NCI-H1694 treated with DMSO at 0.1 percent for 48 hours (cell line): ENCODE measurements around the gene EID2.
A peak's percentile ranks its signal among the peaks of the same experiment; 100 is the strongest.

ENCODE experiments used
- DNase-seq: peaks from one replicate; lab custom pipeline; 2025; lab: John Stamatoyannopoulos, UW

EID2 gene

DNA sequence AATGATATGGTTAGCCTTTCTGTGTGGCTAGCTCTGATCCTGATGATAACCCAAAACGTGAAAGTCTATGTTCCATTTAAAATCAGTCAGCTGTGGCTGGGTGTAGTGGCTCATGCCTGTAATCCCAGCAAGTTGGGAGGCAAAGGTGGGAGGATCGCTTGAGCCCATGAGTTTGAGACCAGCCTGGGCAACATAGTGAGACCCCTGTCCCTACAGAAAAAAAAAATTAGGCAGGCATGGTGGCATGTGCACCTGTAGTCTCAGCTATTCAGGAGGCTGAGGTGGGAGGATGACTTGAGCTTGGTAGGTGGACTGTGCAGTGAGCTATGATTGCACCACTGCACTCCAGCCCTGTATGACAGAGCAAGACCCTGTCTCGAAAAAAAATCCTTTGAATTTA is 6.2 kb downstream of the EID2 start:
- no peak for DNase-seq

DNA sequence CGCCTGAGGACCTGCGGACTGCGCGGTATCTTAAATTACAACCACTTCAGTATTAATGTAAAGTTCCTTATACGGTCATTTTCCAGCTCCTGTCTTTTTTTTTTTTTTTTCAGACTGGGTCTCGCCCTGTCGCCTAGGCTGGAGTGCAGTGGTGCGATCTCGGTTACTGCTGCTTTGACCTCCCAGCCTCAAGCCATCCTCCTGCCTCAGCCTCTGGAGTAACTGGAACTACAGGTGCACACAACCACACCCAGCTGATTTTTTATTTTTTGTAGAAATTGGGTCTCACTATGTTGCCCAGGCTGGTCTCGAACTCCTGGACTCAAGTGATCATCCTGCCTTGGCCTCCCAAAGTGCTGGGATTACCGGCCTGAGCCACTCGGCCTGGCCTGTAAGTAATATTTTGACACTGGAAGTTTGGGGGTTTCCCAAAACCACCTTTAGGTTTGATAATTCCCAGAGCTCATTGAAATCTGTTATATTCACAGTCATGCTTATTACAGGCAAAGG is 6.9 kb downstream of the EID2 start:
- no peak for DNase-seq

DNA sequence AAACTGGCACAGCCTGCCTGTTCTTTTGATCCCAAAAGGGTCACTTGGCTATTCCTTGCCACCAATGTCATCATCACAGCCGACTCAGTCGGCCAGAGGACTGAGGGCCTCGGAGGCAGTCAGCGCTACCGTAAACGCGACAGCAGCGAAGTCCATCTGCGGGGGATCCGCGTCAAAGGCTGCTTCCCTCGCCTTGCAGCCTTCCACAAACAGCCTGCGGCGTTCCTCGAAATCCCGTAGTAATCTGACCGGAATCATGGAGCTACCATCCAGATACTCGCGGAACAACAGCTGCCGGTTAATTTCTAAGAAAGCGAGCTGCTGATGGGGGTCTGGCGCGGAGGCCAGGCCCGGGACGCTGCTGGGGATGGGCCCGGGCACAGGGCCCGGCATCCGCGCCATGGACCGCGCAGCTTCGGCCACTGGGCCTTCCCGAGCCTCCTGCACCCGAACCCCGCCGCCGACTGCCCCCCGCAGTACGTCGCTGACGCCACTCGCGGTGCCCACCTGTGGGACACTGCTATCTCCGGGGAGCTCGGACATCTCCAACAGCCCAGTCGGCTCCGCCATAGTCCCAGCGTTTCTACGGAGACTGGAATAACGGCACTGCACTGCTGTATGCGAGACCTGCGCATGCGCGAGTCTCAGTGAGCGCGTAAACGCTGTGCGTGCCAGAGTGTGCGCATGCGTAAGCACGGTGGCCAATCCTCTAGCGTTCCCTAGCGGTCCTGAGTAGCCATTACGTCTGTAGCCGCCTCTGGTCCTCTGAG is 7.5 kb downstream of the EID2 start, which contains the start of gene EID2B:
Gene EID2B, minus strand, starts transcription at position 620 of the 770 bp plus-strand sequence. Its CDS starts 50 bp downstream, at position 570.
- peak; percentile 97 for DNase-seq

DNA sequence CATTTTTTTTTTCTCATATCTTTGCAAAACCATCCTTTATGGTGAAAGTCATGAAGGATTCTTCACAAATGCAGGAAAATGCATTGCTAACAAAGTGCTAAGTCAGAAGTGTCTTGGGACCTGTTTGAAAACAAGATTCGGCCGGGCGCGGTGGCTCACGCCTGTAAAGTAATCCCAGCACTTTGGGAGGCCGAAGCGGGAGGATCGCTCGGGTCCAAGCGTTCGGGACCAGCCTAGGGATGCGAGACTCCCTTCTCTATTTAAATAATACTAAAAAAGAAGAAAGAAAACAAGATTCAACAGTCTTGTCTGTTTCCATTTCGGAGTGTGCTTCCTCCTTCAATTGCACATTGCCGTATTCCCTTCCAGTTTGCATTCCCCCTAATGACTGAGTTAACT is 8.1 kb downstream of the EID2 start:
- no peak for DNase-seq

DNA sequence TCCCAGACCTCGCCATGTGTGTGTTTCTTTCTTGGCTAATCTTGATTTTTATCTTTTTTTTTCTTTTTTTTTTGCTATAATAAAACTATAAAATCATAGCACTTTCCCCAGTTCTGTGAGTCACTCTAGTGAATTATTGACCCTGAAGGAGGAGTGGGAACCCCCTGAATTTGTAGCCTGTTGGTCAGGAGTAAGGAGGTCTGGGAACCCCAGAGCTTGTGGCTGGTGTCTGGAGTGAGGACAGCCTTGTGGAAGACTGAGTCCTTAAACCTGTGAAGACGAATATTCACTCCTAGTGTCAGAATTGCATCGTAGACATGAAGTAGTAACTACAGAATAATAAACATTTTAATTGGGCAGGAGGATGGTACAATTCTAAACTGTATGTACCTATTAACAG is 14.8 kb downstream of the EID2 start:
- DNase-seq, result no peak

DNA sequence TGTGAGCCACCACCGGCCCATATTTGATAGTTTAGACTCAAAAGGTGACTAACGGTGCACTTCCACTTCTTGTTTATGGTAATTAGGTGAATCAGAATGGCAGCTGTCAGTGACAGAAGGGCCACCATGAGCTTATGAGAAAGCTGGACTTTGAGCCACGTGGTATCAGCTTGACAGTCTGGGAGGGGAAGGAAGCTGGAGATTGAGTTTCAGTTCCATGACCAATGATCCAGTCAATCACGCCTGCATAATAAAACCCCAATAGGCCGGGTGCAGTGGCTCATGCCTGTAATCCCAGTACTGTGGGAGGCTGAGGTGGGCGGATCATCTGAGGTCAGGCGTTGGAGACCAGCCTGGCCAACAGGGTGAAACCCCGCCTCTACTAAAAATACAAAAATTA is 15.5 kb downstream of the EID2 start:
- no peak for DNase-seq

DNA sequence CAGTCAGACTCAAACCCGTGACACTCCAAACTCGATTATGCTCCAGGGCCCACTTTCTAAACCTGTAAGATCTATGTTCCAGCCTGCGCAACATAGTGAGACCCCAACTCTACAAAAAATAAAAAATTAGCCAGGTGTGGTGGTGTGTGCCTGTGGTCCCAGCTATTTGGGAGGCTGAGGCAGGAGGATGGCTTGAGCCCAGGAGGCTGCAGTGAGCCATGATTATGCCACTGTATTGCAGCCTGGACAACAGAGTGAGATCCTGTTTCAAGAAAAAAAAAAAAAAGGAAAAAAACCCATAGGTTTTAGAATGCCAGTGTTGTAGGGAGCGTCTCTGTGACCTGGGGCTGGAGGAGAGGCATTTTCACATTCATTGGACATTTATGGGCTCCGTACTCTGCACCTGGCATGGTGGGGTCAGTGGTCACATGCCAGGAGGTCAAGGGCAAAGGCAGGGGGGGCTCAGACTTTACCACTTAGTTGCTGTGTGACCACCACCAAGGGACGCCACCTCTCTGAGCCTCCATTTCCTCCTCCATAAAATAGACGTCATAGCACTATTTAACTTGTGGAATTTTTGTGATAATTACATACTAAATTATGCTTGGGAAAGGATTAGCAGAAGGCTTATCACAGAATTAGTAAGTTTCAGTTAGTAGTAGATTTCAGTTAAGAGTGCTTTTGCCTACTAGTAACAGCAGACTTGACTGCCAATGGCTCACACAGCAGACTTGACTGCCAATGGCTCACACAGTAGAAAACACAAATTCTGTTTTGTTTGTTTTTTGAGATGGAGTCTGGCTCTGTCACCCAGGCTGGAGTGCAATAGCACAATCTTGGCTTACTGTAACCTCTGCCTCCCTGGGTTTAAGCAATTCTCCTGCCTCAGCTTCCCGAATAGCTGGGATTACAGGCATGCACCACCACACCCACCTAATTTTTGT is 19.1 kb downstream of the EID2 start:
- DNase-seq, result no peak

DNA sequence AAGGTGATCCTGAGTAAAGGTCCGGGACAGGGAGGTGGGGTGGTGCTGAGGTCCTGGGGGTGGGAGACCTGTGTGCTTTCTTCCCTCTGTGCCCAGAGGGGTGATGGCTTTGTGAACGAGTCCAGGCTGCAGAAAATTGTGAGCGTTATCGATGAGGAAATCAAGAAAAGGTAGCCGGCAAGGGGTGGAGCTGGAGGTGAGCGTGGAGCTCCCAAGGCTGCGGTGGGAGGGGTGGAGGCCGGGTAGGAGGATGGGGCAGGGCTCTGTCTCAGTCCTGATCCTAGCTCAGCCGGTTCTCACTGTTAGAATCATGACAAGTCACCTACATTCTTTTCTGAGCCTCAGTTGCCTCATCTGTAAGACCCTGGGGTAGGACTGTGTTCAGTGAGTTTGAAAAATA is 21.0 kb downstream of the EID2 start:
- DNase-seq, result no peak

DNA sequence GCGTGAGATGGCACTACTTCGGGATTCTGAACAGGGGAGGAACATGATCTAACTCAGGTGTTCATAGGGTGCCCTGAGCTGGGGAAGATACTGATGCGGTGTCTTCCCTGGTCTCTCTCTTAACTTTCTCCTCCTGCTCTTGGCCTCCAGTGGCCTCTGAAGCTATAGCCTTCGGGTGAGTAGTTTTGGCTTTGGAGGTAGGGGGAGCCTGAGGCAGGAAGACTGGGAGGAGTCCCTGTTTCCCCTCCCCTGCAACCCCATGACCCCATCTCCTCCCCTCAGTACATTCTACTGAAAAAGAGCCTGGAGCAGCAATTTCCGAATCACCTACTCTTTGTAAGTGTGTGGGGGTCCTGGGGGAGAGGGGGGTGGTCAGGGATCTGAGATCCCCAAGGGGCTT is 21.5 kb downstream of the EID2 start:
- DNase-seq, result no peak

DNA sequence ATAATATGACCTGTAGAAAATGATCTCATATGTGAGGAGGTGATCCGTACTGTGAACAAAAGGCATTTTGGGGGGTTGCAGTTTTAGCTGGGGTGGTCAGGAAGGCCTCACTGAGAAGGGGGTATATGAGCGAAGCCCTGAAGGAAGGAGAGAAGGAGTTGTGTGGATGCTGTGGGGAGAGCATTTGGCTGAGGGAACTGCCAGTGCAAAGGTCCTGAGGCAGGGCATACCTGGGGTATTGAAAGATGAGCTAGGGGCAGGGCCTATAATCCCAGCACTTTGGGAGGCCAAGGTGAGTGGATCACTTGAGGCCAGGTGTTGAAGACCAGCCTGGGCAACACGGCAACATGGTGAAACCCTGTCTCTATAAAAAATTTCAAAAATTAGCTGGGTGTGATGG is 22.5 kb downstream of the EID2 start:
- no peak for DNase-seq

DNA sequence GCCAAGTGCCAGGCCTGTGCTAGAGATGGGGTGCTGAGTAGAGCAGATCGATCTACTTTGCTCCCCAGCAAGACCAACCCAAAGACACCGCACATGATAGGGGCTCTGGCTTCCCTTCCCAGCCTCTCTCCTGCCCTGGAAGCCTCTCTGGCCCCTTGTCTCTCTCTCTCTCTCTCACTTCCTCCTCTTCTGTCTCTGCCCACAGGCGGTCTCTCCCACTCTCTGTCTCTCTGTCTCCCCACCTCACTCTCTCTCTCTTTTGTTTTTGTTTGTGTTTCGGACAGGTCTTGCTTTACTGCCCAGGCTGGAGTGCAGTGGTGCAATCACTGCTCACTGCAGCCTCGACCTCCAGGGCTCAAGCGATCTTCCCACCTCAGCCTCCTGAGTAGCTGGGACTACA is 23.7 kb downstream of the EID2 start:
- no peak for DNase-seq

DNA sequence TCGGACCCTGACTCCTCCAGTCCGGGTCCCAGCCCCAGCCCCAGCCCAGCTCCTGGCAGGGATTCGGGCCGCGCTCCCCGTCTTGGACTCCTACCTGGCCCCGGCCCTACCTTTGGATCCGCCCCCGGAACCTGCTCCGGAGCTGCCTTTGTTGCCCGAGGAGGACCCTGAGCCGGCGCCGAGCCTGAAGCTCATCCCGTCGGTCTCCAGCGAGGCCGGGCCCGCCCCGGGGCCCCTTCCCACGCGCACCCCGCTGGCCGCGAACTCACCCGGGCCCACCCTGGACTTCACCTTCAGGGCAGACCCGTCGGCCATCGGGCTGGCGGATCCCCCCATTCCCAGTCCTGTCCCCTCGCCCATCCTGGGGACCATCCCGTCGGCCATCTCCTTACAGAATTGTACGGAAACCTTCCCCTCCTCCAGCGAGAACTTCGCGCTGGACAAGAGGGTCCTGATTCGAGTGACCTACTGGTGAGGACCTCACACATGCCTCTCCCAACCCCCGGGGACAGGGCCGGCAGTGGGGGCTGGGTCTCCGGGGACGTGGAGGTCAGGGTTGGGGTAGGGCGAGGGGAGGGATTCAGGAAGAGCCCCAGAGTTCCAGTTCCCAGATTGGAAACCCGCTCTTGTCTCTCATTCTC is 24.3 kb downstream of the EID2 start:
- DNase-seq, result no peak

DNA sequence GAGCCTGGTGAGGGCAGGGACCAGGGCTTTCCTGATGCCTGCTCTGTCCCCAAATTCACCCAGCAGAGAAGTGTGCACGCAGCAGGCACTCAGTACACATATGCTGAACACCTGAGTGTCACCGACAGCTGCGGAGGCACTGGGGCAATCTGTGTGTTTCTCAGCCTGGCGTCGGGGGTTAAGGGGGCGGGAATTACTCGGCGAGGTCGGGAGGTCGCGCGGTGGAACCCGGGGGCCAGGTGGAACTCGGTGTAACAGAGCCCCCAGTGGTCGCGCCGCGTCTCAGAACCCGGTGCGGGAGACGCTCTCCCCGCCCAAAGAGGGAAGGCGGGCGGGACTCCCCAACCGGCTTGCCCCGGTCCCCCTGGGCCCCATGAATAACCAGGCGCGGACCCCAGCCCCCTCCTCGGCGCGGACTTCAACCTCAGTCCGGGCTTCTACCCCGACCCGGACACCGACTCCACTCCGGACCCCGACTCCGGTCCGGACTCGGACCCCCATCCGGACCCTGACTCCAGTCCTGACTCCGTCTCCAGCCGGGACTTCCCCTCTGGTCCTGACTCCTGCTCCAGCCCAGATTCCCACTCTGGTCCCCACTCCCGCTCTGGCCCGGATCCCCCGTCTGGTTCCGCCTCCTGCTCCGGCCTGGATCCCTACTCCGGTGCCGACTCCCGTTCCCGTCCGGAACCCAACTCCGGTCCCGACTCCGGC is 25.0 kb downstream of the EID2 start, which contains the start of gene SELENOV:
Gene SELENOV, plus strand, starts transcription at position 300 of the 711 bp plus-strand sequence. Its CDS starts 74 bp downstream, at position 374.
- no peak for DNase-seq

DNA sequence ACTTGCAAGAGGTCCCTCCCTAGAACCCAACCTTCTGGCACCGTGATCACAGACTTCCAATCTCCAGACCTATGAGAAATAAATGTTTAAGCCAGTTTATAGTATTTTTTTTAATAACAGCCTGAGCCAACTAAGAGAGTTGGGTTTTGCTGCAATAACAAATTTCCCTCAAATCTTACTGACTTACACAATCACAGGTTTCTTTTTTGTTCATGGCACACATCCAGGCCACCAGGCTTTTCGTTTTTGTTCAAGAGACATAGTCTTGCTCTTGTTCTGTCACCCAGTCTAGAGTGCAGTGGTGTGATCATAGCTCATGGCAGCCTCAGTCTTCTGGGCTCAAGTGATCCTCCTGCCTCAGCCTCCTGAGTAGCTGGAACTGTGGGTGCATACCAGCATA is 27.0 kb downstream of the EID2 start:
- DNase-seq, result no peak

DNA sequence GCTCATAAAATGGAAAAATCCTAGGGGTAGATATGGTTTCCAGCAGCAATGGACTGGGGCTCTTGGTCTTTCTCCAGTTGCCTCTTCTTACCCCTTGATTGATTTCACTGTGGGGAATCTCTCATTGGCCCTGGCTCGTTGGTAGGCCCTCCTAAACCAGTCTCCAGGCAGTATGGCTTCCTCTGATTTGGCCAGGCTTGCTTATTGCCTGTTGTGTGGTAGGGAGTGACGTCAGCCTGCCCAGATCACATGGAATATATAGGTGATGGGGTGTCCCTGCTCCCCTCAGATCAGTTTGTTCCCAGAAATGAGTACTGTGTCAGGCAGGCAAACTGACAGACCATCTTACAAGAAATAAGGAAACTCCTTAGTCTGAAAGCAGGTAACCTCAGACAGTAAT is 30.7 kb downstream of the EID2 start:
- no peak for DNase-seq

DNA sequence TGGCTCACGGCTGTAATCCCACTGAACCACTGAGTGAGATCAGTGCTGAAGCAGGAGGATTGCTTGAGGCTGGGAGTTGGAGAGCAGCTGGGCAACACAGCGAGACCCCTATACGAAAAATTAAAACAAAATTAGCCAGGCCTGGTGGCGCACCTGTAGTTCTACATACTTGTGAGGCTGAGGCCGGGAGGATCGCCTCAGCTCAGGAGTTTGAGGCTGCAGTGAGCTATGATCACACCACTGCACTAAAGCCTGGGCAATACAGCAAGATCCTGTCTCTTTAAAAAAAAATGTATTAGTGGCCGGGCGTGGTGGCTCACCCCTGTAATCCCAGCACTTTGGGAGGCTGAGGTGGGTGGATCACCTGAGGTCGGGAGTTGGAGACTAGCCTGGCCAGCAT is 31.3 kb downstream of the EID2 start:
- DNase-seq, result no peak

DNA sequence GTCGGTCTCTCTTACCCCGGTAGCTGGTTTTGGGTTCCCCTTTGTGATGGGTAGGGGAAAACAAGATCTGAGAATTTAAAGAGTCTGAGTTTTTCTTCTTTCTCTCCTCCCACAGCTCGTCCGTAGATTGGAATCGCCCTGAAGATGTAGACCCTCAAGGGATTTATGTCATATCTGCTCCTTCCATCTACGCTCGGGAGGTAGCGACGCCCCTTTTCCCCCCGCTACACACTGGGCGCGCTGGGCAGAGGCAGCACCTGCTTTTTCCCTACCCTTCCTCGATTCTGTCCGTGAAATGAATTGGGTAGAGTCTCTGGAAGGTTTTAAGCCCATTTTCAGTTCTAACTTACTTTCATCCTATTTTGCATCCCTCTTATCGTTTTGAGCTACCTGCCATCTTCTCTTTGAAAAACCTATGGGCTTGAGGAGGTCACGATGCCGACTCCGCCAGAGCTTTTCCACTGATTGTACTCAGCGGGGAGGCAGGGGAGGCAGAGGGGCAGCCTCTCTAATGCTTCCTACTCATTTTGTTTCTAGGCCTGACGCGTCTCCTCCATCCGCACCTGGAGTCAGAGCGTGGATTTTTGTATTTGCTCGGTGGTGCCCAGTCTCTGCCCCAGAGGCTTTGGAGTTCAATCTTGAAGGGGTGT is 32.1 kb downstream of the EID2 start:
- no peak for DNase-seq

DNA sequence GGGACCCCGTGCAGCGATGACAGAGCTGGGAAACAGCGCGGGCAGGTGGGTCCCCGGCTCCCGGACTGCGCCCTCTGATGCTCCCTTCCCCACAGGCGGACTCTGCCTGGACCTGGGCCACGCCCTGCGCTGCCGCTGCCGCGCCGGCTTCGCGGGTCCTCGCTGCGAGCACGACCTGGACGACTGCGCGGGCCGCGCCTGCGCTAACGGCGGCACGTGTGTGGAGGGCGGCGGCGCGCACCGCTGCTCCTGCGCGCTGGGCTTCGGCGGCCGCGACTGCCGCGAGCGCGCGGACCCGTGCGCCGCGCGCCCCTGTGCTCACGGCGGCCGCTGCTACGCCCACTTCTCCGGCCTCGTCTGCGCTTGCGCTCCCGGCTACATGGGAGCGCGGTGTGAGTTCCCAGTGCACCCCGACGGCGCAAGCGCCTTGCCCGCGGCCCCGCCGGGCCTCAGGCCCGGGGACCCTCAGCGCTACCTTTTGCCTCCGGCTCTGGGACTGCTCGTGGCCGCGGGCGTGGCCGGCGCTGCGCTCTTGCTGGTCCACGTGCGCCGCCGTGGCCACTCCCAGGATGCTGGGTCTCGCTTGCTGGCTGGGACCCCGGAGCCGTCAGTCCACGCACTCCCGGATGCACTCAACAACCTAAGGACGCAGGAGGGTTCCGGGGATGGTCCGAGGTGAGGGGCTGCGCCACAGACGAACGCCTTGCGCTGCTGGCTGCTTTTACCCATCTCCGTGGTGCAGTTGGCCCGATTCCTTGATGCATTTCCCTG is 32.8 kb downstream of the EID2 start:
- DNase-seq, result no peak

DNA sequence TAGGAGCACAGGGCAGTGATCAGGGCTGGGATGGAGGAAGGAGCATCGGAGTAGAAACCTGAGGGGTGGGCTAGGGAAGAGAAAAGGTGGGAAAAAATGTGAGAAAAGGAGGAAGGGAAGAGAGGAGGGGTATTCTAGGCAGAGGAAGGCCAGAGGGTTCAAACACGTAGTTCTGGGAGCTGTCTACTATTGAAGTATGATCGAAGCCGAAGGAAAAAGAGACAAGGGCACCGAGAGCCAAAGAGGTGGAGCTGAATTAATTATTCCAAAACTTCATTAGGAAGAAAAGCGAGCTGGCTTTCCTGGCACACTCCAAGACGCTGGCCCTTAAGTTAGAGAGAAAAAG is 33.4 kb downstream of the EID2 start:
- DNase-seq, result no peak

DNA sequence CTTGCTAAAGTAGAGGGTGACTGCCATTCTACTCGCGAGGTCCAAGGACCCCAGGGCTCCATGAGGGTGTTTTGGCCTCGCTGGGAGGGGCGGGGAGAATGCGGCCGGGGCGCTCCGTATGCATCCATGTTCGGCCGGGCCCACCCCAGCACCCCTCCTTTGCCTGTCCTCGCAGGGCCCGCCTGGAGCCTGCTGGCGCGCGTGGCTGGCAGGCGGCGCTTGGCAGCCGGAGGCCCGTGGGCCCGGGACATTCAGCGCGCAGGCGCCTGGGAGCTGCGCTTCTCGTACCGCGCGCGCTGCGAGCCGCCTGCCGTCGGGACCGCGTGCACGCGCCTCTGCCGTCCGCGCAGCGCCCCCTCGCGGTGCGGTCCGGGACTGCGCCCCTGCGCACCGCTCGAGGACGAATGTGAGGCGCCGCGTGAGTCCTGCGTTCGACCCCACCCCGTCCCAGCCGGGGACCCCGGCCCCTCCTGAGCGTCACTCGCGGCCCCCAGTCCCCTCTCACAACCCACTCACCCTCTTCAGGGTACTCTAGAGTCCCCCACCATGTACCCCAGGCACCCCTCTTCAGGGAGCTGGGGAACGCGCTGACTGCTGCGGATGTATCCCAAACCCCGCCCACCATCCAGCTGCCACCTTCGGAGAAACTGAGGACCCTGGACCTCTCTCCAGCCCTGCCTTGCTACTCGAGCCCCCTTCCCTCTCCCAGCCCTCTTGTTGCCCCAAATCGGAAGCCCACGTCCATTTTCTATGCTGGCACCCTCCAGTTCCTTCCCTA is 37.1 kb downstream of the EID2 start:
- DNase-seq, result no peak
